ENCODE data around the gene FBXO44. TPM values are rescaled to one million over a fixed set of nuclear protein-coding genes. Genes with fewer than 3 reads are reported as not detected.

FBXO44 gene
- polyA plus RNA-seq, 1 donor from 2014 or later: 119 TPM

GRCh38 chr1:11690397-11691301 lies 36.0 kb downstream of the FBXO44 start:
- peak overlapping the region; percentile 90 for H3K9ac ChIP-seq (ENCODE audit: low read length)
- H3K27me3 ChIP-seq (ENCODE audit: insufficient read depth, low read depth, low read length): no peaks in the 10 kb centered on the region
- H3K27ac ChIP-seq (ENCODE audit: low read length): peak overlapping the region; percentile 78
- no peaks in the 10 kb centered on the region for H4K20me1 ChIP-seq (ENCODE audit: insufficient read depth)
- TF ChIP-seq EP300 (conservative IDR thresholded peaks at IDR 0.05; ENCODE audit: poor library complexity, severe bottlenecking) (no peak), CTCF (IDR thresholded peaks at IDR 0.05; ENCODE audit: poor library complexity, severe bottlenecking) (peak; percentile 42), RAD21 (conservative IDR thresholded peaks at IDR 0.05) (no peak), MXI1 (conservative IDR thresholded peaks at IDR 0.05; ENCODE audit: poor library complexity, severe bottlenecking) (peak; percentile 2)
- peak overlapping the region; percentile 89 for H3K4me2 ChIP-seq (ENCODE audit: low read length)
- peaks cover 37% of the 10 kb centered on the region for H3K79me2 ChIP-seq (replicated peaks; ENCODE audit: insufficient read depth, low read length)
- H3K9me3 ChIP-seq (ENCODE audit: low read length): no peaks in the 10 kb centered on the region
- H2AFZ ChIP-seq (ENCODE audit: low read depth, low read length): peak overlapping the region; percentile 83
- no peaks in the 10 kb centered on the region for H3K9me2 ChIP-seq (ENCODE audit: insufficient read depth, low read length)
- H3F3A ChIP-seq (ENCODE audit: insufficient read depth, low read length, poor library complexity, severe bottlenecking): no peaks in the 10 kb centered on the region
- H3K36me3 ChIP-seq (ENCODE audit: insufficient read depth, low read length): no peaks in the 10 kb centered on the region
- peak overlapping the region; percentile 88 for H3K4me3 ChIP-seq (ENCODE audit: low read length)

- Histone ChIP-seq H4K20me1 (ENCODE audit: insufficient read depth) (no peaks in the 10 kb centered on the region), H3K27me3 (ENCODE audit: insufficient read depth, low read depth, low read length) (no peaks in the 10 kb centered on the region), H2AFZ (ENCODE audit: low read depth, low read length) (peak within 1 kb of the TSS; percentile 83), H3K79me2 (replicated peaks; ENCODE audit: insufficient read depth, low read length) (peaks cover 30% of the 10 kb centered on the region), H3K9me3 (ENCODE audit: low read length) (no peaks in the 10 kb centered on the region), H3F3A (ENCODE audit: insufficient read depth, low read length, poor library complexity, severe bottlenecking) (no peaks in the 10 kb centered on the region), H3K27ac (ENCODE audit: low read length) (peak within 1 kb of the TSS; percentile 78), H3K9ac (ENCODE audit: low read length) (peak within 1 kb of the TSS; percentile 90), H3K9me2 (ENCODE audit: insufficient read depth, low read length) (no peaks in the 10 kb centered on the region), H3K4me3 (ENCODE audit: low read length) (peak within 1 kb of the TSS; percentile 88), H3K4me2 (ENCODE audit: low read length) (peak within 1 kb of the TSS; percentile 89), H3K36me3 (ENCODE audit: insufficient read depth, low read length) (no peaks in the 10 kb centered on the region)
- TF ChIP-seq MXI1 (conservative IDR thresholded peaks at IDR 0.05; ENCODE audit: poor library complexity, severe bottlenecking): peak; percentile 40
- TF ChIP-seq POLR2AphosphoS5 (IDR thresholded peaks at IDR 0.05): peak; percentile 68
- TF ChIP-seq REST (IDR thresholded peaks at IDR 0.05; ENCODE audit: borderline replicate concordance): no peak
- TF ChIP-seq EZH2 (IDR thresholded peaks at IDR 0.05; ENCODE audit: borderline replicate concordance, insufficient read depth, low read length, poor library complexity, severe bottlenecking): no peak
Measured at GRCh38 chr1:11691302-11691914, 36.7 kb downstream of the FBXO44 start, which contains the start of gene DRAXIN. TSS of gene DRAXIN (plus strand) at chr1:11691710. CDS start at chr1:11706259, 14,549 bp downstream.
